PC-9 (cell line): Measurements from ENCODE around the gene ATP5PD. TPM values are rescaled to one million over a fixed set of nuclear protein-coding genes. Genes with fewer than 3 reads are reported as not detected.

Source experiments
- BruUV-seq: library from RNA; stranded (reverse); fragments of 400-500 nt; replicated peaks from 2 replicates; lab custom pipeline; 2021; lab: Mats Ljungman, UMichigan
- CTCF ChIA-PET: fragments of 300-600 bp; sonication (Branson Sonifier 250); formaldehyde crosslinking; loops from one replicate; lab custom pipeline; 2022; ENCODE audit warnings: antibody characterized with exemption; lab: Charles Lee
- POLR2A ChIA-PET: fragments of 300-600 bp; sonication (Branson Sonifier 250); formaldehyde crosslinking; loops from one replicate; lab custom pipeline; 2022; ENCODE audit warnings: antibody characterized with exemption; ENCODE audit not compliant: unreplicated experiment; lab: Charles Lee
- DNase-seq, 2 experiments: peaks; one replicate each; pipeline versions ENCODE4 v3.0.0 to v3.0.0-alpha.2; 2015 to 2022; ENCODE audit warnings: mixed read lengths in 1 of 2
- H2AFZ ChIP-seq: fragments of 200-600 bp; sonication (generic); 2 replicates; pipeline ENCODE4 v1.8.1; 2017; ENCODE audit warnings: antibody characterized with exemption
- H3F3A ChIP-seq: fragments of 200-600 bp; sonication (generic); 2 replicates; pipeline ENCODE4 v1.8.1; 2017; ENCODE audit warnings: antibody characterized with exemption, mild to moderate bottlenecking, low read depth; ENCODE audit not compliant: insufficient read depth
- H3K27ac ChIP-seq: fragments of 200-600 bp; sonication (generic); 2 replicates; pipeline ENCODE4 v1.6.1; 2016; ENCODE audit warnings: mixed run types
- H3K27me3 ChIP-seq: fragments of 200-600 bp; sonication (generic); 2 replicates; pipeline ENCODE4 v1.6.1; 2016; ENCODE audit warnings: low read depth, mixed run types; ENCODE audit not compliant: insufficient read depth
- H3K36me3 ChIP-seq: fragments of 200-600 bp; sonication (generic); 2 replicates; pipeline ENCODE4 v1.6.1; 2016; ENCODE audit warnings: low read depth, mixed run types
- H3K4me1 ChIP-seq: fragments of 200-600 bp; sonication (generic); replicated peaks from 2 replicates; pipeline ENCODE4 v1.6.1; 2016; ENCODE audit warnings: mixed run types; ENCODE audit not compliant: insufficient read depth
- H3K4me2 ChIP-seq: fragments of 200-600 bp; sonication (generic); 2 replicates; pipeline ENCODE4 v1.6.1; 2017; ENCODE audit warnings: mixed run types
- H3K4me3 ChIP-seq: fragments of 200-600 bp; sonication (generic); 2 replicates; pipeline ENCODE4 v1.6.1; 2016; ENCODE audit warnings: mixed run types
- H3K79me2 ChIP-seq: fragments of 200-600 bp; sonication (generic); 2 replicates; pipeline ENCODE4 v1.6.1; 2017; ENCODE audit warnings: low read depth, mixed run types
- H3K9me2 ChIP-seq: fragments of 200-600 bp; sonication (generic); 2 replicates; pipeline ENCODE4 v1.8.1; 2017; ENCODE audit warnings: mild to moderate bottlenecking; ENCODE audit not compliant: insufficient read depth
- H3K9me3 ChIP-seq: fragments of 200-600 bp; sonication (generic); 2 replicates; pipeline ENCODE4 v1.8.1; 2016; ENCODE audit warnings: low read depth; ENCODE audit not compliant: insufficient read depth
- H4K20me1 ChIP-seq: fragments of 200-600 bp; sonication (generic); 2 replicates; pipeline ENCODE4 v1.8.1; 2017; ENCODE audit not compliant: insufficient read depth
- EZH2 ChIP-seq: fragments of 200-600 bp; sonication (generic); IDR thresholded peaks from 2 replicates; pipeline ENCODE4 v1.8.0; 2017; ENCODE audit warnings: antibody characterized with exemption, low read depth
- intact Hi-C: fragments of 100-400 bp; cut with micrococcal nuclease; formaldehyde crosslinking; loops from one replicate; pipeline ENCODE4 v1.10.0; 2022; ENCODE audit not compliant: unreplicated experiment
- total RNA-seq: library from RNA; stranded (reverse); gene quantifications from 2 replicates; pipeline ENCODE4 v1.2.3, GENCODE V29; 2021
- TF ChIP-seq, protein P1 (sequence below): fragments of 200-600 bp; sonication (generic); conservative IDR thresholded peaks from 2 replicates; pipeline ENCODE4 v1.6.1; 2017; ENCODE audit warnings: mixed run types, antibody characterized with exemption, mild to moderate bottlenecking, moderate library complexity

Gene ATP5PD
- total RNA-seq, 1 experiment from 2014 or later, result 336 TPM

DNA sequence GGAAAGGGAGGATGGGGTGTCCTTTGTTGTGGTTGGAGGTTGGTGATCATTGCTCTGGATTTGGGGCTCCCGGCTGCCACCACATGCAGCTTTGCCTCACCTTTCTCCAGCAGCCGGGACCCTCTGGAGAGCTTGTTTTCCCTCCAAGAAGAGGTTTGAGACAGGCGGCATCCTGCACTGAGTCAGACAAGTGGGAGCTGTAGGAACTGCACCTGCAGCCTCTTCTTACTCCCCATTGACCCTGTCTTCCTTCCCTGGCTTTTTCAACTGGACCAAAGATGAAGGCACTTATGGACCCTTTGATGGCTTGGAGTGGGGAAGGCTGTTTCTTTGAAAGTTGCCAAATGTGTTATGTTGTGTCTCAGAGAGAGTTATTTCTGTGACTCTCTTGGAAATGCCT is 16.9 kb upstream of the ATP5PD start:
- CTCF ChIA-PET, result no interaction called here

DNA sequence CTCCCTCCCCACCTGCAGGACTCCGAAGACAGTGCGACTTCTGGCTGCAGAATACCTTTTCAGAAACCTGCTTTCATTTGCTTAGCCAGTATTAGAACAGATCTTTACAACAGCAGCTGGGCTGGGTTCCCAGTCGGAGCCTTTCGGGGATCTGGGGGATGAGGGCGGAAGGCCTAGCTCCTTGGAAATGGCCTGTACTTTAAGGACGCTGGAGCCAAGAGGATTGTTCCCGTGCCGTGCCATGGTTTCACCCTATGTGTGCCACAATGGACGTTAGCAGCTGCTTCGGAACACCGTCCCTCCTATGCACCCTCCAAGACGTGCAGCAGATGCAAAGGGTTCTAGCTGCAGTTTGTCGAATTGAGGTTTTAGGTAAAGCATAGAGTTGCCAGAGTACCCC is 16.4 kb upstream of the ATP5PD start:
- no peak for TF ChIP-seq EZH2
- TF ChIP-seq, protein P1, sequence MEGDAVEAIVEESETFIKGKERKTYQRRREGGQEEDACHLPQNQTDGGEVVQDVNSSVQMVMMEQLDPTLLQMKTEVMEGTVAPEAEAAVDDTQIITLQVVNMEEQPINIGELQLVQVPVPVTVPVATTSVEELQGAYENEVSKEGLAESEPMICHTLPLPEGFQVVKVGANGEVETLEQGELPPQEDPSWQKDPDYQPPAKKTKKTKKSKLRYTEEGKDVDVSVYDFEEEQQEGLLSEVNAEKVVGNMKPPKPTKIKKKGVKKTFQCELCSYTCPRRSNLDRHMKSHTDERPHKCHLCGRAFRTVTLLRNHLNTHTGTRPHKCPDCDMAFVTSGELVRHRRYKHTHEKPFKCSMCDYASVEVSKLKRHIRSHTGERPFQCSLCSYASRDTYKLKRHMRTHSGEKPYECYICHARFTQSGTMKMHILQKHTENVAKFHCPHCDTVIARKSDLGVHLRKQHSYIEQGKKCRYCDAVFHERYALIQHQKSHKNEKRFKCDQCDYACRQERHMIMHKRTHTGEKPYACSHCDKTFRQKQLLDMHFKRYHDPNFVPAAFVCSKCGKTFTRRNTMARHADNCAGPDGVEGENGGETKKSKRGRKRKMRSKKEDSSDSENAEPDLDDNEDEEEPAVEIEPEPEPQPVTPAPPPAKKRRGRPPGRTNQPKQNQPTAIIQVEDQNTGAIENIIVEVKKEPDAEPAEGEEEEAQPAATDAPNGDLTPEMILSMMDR, result no peak
- intact Hi-C loops, result no loop called here
- no peaks in the 10 kb centered on the region for H3K9me2 ChIP-seq
- H3K36me3 ChIP-seq, result peaks cover 18% of the 10 kb centered on the region
- H3K9me3 ChIP-seq, result no peaks in the 10 kb centered on the region
- no peak overlapping the region for H3K27ac ChIP-seq
- no peaks in the 10 kb centered on the region for H3K27me3 ChIP-seq
- H3K4me2 ChIP-seq, result no peak overlapping the region
- H3K79me2 ChIP-seq, result no peaks in the 10 kb centered on the region
- no peak for DNase-seq
- no TSS peak for BruUV-seq
- ChIA-PET POLR2A (interaction anchor here (0.6 kb wide), 1 partner anchor 41 kb away, joined by 6 read pairs; no protein-coding TSS in a partner anchor), CTCF (no interaction called here)
- no peaks in the 10 kb centered on the region for H4K20me1 ChIP-seq
- H2AFZ ChIP-seq, result no peak overlapping the region
- H3K4me1 ChIP-seq, result no peaks in the 10 kb centered on the region
- H3K4me3 ChIP-seq, result no peak overlapping the region
- H3F3A ChIP-seq, result no peaks in the 10 kb centered on the region; the same call in 1 of the 2 replicates

More for the DNA sequence above, 16.9 kb upstream of the ATP5PD start:
- intact Hi-C loops, result no loop called here
- Histone ChIP-seq H3K36me3 (peaks cover 18% of the 10 kb centered on the region), H3K4me2 (no peak overlapping the region), H3K4me3 (no peak overlapping the region), H3F3A (no peaks in the 10 kb centered on the region; the same call in 1 of the 2 replicates), H3K4me1 (no peaks in the 10 kb centered on the region), H2AFZ (no peak overlapping the region), H3K27ac (no peak overlapping the region), H3K9me2 (no peaks in the 10 kb centered on the region), H3K79me2 (no peaks in the 10 kb centered on the region), H4K20me1 (no peaks in the 10 kb centered on the region), H3K27me3 (no peaks in the 10 kb centered on the region), H3K9me3 (no peaks in the 10 kb centered on the region)
- POLR2A ChIA-PET, result no interaction called here
- no peak for DNase-seq
- TF ChIP-seq, protein P1, result no peak
- TF ChIP-seq EZH2, result no peak
- no TSS peak for BruUV-seq

DNA sequence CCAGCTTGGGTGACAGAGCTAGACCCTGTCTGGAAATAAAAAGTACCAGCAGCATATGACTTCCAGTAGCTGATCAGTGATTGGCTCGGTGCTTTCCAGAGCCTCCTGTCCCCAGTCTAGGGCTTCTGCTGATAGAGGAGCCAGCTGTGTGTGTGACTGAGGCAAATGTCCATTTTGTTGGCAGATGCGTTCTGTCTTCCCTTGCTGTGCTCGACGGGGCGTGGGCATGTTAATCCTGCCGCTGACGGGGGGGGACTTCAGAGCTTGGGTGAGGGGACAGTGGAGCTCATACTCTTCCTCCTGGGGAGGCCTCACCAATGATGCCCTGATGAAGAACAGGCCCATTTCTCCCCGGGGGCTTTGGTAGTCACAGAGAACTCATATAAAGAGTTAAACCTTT is 14.8 kb upstream of the ATP5PD start:
- Histone ChIP-seq H4K20me1 (no peaks in the 10 kb centered on the region), H3K27me3 (no peaks in the 10 kb centered on the region), H3K79me2 (no peaks in the 10 kb centered on the region), H3K4me2 (no peak overlapping the region), H3K9me2 (no peaks in the 10 kb centered on the region), H3K27ac (no peak overlapping the region), H3F3A (no peaks in the 10 kb centered on the region), H3K4me3 (no peak overlapping the region), H3K4me1 (no peaks in the 10 kb centered on the region), H3K9me3 (no peaks in the 10 kb centered on the region), H2AFZ (no peak overlapping the region), H3K36me3 (peaks cover 18% of the 10 kb centered on the region)
- ChIA-PET POLR2A (no interaction called here), CTCF (interaction anchor here (0.9 kb wide), 1 partner anchor 109 kb away, joined by 4 read pairs; no protein-coding TSS in a partner anchor)
- intact Hi-C loops, result loop anchor here (2.0 kb wide), 1 partner anchor 47 kb away; the partner anchor contains the start of gene ARMC7
- no TSS peak for BruUV-seq
- TF ChIP-seq, protein P1, result no peak
- TF ChIP-seq EZH2, result no peak
- DNase-seq, result no peak
